Keratinocyte (primary cell): ENCODE measurements around the gene PSG5.
"Not testable (repeated sequence)": the region's sequence is repeated elsewhere in the genome, so short reads cannot be mapped to it uniquely, and the experiment has no call there.

Source experiments
- EZH2 ChIP-seq: IDR thresholded peaks from one replicate; pipeline ENCODE4 v1.6.1; 2012; ENCODE audit warnings: inconsistent platforms, mild to moderate bottlenecking, low read length, moderate library complexity
- TF ChIP-seq, protein P1 (sequence below), 3 experiments: IDR thresholded peaks in 1 of 3; conservative IDR thresholded peaks in 1 of 3; optimal IDR thresholded peaks in 1 of 3; 2 replicates in 2 of 3; 3 replicates in 1 of 3; pipeline versions ENCODE3 to v1.5.1; 2011; ENCODE audit warnings: low read length in 3 of 3, mild to moderate bottlenecking in 3 of 3, moderate library complexity in 2 of 3, control low read depth in 1 of 3, inconsistent platforms in 1 of 3; ENCODE audit not compliant: insufficient read depth in 2 of 3; ENCODE audit errors: extremely low read depth in 1 of 3

DNA sequence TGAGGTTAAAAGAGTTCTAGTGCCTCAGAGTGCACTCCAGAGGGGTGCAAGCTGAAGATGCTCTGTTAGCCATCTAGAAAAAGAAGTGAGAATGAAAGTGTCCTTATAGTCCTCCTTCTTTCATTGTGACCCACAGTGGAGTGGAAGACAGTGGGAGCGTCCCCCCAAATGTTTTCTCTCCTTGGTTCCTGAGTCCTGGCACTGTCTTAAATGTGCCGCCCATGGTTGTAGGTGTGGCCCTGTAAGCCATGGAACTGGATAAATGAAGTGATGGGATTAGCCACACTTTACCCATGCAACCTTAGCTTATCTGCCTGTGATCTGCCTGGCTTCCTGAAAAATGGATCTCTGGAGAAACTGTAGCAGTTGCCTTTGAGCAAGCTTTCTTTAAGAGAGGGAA lies 42.4 kb upstream of the PSG5 start:
- TF ChIP-seq, protein P1, sequence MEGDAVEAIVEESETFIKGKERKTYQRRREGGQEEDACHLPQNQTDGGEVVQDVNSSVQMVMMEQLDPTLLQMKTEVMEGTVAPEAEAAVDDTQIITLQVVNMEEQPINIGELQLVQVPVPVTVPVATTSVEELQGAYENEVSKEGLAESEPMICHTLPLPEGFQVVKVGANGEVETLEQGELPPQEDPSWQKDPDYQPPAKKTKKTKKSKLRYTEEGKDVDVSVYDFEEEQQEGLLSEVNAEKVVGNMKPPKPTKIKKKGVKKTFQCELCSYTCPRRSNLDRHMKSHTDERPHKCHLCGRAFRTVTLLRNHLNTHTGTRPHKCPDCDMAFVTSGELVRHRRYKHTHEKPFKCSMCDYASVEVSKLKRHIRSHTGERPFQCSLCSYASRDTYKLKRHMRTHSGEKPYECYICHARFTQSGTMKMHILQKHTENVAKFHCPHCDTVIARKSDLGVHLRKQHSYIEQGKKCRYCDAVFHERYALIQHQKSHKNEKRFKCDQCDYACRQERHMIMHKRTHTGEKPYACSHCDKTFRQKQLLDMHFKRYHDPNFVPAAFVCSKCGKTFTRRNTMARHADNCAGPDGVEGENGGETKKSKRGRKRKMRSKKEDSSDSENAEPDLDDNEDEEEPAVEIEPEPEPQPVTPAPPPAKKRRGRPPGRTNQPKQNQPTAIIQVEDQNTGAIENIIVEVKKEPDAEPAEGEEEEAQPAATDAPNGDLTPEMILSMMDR (optimal IDR thresholded peaks at IDR 0.05 in 1 of 3, IDR thresholded peaks at IDR 0.05 in 1 of 3, conservative IDR thresholded peaks at IDR 0.05 in 1 of 3; ENCODE audit: extremely low read depth in 1 of 3, insufficient read depth in 2 of 3, low read length in 3 of 3) = not testable (repeated sequence)
- TF ChIP-seq EZH2 = not testable (repeated sequence)
